ENCODE results near the gene YIPF3. TPM values are rescaled to one million over a fixed set of nuclear protein-coding genes. Genes with fewer than 3 reads are reported as not detected.
A peak's percentile ranks its signal among the peaks of the same experiment; 100 is the strongest.

The YIPF3 gene
- total and polyA plus RNA-seq, 2 experiments from 2014 or later, result 166 to 198 TPM

DNA sequence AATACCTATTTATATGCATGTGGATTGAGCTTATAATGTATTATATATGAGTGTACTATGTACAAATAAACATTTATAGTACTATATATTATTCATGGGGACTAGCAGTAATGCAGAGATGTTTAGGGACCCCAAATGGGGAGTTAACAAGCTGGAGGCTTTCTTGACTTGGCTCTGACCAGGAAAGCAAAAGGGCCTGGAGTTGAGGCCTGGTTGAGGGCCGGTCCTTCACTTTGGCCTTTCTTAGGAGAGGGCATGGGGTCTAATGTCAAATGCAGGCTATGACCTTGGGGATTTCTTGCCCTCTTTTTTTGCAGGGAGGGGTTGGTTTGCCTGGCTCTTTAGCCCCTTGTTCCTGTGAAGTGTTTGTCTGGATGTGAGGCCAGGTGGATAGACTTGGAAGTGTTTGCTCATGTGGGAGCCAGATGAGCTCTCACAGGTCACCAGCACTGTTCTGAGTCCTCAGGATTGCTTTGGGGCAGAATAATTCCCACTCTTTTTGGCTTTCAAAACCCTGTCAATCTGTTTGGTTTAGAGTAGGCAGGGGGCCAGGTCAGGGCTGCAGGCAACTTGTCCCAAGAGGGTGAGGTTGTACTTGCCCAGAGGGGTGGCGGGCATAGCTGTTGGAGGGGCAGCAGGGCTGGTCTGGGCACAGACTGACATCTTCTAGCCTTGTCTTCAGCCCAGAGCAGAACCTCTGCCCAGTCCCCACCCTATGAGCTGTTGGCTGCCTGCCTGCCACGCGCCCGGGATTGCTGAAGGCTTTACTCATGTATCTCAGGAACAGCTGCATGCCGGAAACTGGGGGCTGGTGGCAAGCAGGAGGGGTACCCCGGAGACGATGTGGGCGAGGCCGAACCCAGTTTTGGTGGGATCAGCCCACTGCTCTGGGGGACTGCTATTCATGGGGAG is 24.7 kb downstream of the YIPF3 start:
- DNase-seq (ENCODE audit: low spot score), result no peak
- Histone ChIP-seq H3K27me3 (no peaks in the 10 kb centered on the region), H3K4me3 (no peak overlapping the region), H2AFZ (no peak overlapping the region), H4K20me1 (ENCODE audit: insufficient read depth, poor library complexity, severe bottlenecking) (peaks cover 42% of the 10 kb centered on the region), H3K9me2 (replicated peaks; ENCODE audit: insufficient read depth) (no peaks in the 10 kb centered on the region), H3K36me3 (replicated peaks; ENCODE audit: insufficient read depth, low read depth) (no peaks in the 10 kb centered on the region), H3K4me2 (peak overlapping the region; percentile 25), H3K9me3 (ENCODE audit: low read depth) (no peaks in the 10 kb centered on the region), H3K79me2 (peaks cover 45% of the 10 kb centered on the region), H3K27ac (peak overlapping the region; percentile 60), H3K4me1 (ENCODE audit: insufficient read depth) (peaks cover 46% of the 10 kb centered on the region)
- WGBS (ENCODE audit: low lambda C conversion rate, missing lambda C conversion rate), result 90% methylated on average over 10 of the region's 10 CpGs
- no peak for TF ChIP-seq EZH2 (IDR thresholded peaks at IDR 0.05; ENCODE audit: borderline replicate concordance)
- TF ChIP-seq EZH2phosphoT487 (IDR thresholded peaks at IDR 0.05; ENCODE audit: low read depth, severe bottlenecking, unreplicated experiment), result no peak
- TF ChIP-seq, protein P1, sequence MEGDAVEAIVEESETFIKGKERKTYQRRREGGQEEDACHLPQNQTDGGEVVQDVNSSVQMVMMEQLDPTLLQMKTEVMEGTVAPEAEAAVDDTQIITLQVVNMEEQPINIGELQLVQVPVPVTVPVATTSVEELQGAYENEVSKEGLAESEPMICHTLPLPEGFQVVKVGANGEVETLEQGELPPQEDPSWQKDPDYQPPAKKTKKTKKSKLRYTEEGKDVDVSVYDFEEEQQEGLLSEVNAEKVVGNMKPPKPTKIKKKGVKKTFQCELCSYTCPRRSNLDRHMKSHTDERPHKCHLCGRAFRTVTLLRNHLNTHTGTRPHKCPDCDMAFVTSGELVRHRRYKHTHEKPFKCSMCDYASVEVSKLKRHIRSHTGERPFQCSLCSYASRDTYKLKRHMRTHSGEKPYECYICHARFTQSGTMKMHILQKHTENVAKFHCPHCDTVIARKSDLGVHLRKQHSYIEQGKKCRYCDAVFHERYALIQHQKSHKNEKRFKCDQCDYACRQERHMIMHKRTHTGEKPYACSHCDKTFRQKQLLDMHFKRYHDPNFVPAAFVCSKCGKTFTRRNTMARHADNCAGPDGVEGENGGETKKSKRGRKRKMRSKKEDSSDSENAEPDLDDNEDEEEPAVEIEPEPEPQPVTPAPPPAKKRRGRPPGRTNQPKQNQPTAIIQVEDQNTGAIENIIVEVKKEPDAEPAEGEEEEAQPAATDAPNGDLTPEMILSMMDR (IDR thresholded peaks at IDR 0.05; ENCODE audit: poor library complexity), result no peak

DNA sequence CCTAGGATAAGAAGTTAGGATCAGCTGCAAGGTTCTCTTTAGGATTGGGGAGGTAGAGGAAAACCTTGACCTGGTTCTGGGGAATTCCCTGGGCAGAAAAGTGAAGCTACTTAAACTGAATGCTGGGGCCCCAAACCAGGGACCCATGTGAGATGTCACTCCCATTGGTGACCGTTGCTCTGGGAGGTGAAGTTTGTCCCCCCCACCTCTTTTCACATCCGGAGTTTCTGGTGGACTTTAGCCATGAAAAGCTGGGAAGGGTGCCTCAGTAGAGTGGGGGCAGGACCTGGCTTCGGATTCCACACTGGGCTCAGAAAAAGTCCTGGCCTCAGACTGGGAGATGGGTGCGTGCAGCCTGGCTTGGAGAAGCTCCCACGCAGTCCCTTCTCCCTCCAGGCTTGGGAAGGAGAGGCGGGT is 26.2 kb downstream of the YIPF3 start:
- 78% methylated on average over 6 of the region's 6 CpGs for WGBS (ENCODE audit: low lambda C conversion rate, missing lambda C conversion rate)
- no peaks in the 10 kb centered on the region for H3K36me3 ChIP-seq (replicated peaks; ENCODE audit: insufficient read depth, low read depth)
- TF ChIP-seq EZH2 (IDR thresholded peaks at IDR 0.05; ENCODE audit: borderline replicate concordance), result no peak
- TF ChIP-seq, protein P1 (IDR thresholded peaks at IDR 0.05; ENCODE audit: poor library complexity), result no peak
- no peak for TF ChIP-seq EZH2phosphoT487 (IDR thresholded peaks at IDR 0.05; ENCODE audit: low read depth, severe bottlenecking, unreplicated experiment)
- no peaks in the 10 kb centered on the region for H3K9me2 ChIP-seq (replicated peaks; ENCODE audit: insufficient read depth)
- H3K27me3 ChIP-seq, result no peaks in the 10 kb centered on the region
- no peak overlapping the region for H3K4me2 ChIP-seq
- H3K27ac ChIP-seq, result no peak overlapping the region
- peaks cover 57% of the 10 kb centered on the region for H3K79me2 ChIP-seq
- peaks cover 35% of the 10 kb centered on the region for H4K20me1 ChIP-seq (ENCODE audit: insufficient read depth, poor library complexity, severe bottlenecking)
- no peak overlapping the region for H2AFZ ChIP-seq
- no peak overlapping the region for H3K4me3 ChIP-seq
- H3K4me1 ChIP-seq (ENCODE audit: insufficient read depth), result peaks cover 32% of the 10 kb centered on the region
- no peak for DNase-seq (ENCODE audit: low spot score)
- H3K9me3 ChIP-seq (ENCODE audit: low read depth), result no peaks in the 10 kb centered on the region

DNA sequence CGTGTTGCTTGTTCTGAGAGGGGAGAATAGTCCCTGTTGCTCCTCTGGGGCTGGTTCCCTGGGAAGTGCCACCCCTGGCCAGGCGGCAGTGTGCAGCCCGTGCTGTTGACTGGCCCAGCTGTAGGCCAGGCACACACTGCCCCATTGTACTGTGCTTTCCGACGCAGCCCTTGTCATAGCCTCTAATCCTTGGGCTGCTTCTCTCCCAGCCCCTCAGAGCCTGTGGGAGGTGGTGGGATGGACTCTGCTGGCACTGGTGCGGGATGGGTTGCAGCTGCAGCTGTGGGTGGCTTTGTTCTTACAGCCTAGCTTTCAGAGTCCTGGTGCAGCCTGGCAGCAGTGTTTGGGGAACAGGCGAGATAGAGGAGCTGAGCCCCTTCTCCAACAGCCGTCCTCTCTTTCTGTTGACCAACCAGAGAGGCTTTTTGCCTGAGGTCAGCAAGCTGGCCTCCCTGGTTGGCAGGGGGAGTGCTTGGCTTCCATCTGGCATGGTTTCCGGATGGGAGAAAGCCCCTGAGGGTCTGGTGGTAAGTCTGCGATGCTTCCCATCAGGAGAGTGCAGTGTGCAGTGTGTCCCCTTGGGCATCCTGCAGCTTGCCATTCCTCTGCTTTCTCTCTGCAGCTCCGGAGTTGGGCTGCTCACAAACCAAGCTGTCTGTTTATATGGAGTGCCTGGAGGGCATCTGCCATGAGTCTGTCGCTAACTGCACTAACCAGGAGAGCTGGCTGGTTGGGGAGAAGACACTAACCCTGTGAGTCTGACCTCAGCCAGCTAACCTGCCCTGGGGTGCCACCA is 27.3 kb downstream of the YIPF3 start:
- Histone ChIP-seq H3K79me2 (peaks cover 57% of the 10 kb centered on the region), H2AFZ (no peak overlapping the region)
- no peak for DNase-seq (ENCODE audit: low spot score)

More for the DNA sequence above, 27.3 kb downstream of the YIPF3 start:
- H3K4me1 ChIP-seq (ENCODE audit: insufficient read depth), result peaks cover 24% of the 10 kb centered on the region
- WGBS (ENCODE audit: low lambda C conversion rate, missing lambda C conversion rate), result 84% methylated on average over 12 of the region's 12 CpGs
- H3K9me2 ChIP-seq (replicated peaks; ENCODE audit: insufficient read depth), result no peaks in the 10 kb centered on the region
- no peak overlapping the region for H3K27ac ChIP-seq
- H4K20me1 ChIP-seq (ENCODE audit: insufficient read depth, poor library complexity, severe bottlenecking), result peaks cover 39% of the 10 kb centered on the region
- H3K36me3 ChIP-seq (replicated peaks; ENCODE audit: insufficient read depth, low read depth), result no peaks in the 10 kb centered on the region
- no peak for TF ChIP-seq EZH2 (IDR thresholded peaks at IDR 0.05; ENCODE audit: borderline replicate concordance)
- no peak for TF ChIP-seq EZH2phosphoT487 (IDR thresholded peaks at IDR 0.05; ENCODE audit: low read depth, severe bottlenecking, unreplicated experiment)
- TF ChIP-seq, protein P1 (IDR thresholded peaks at IDR 0.05; ENCODE audit: poor library complexity), result no peak
- H3K27me3 ChIP-seq, result no peaks in the 10 kb centered on the region
- H3K4me2 ChIP-seq, result no peak overlapping the region
- no peaks in the 10 kb centered on the region for H3K9me3 ChIP-seq (ENCODE audit: low read depth)
- H3K4me3 ChIP-seq, result no peak overlapping the region

Measured in hepatocyte (in vitro differentiated cells).